ENCODE results near the gene GPD2. TPM values are rescaled to one million over a fixed set of nuclear protein-coding genes. Genes with fewer than 3 reads are reported as not detected.

The GPD2 gene
- total RNA-seq, 1 experiment from 2014 or later, result 82.4 TPM

GRCh38 chr2:156436497-156437085 lies 412 bp downstream of the GPD2 start:
- DNase-seq (ENCODE audit: low read depth), result peak; percentile 33

- no peak for DNase-seq (ENCODE audit: low read depth)
These were observed 1.2 kb downstream of the GPD2 start for GRCh38 chr2:156437272-156437930.

- no peak for DNase-seq (ENCODE audit: low read depth)
These were observed 1.8 kb downstream of the GPD2 start for GRCh38 chr2:156437931-156438410.

GRCh38 chr2:156443089-156443488 lies 6.9 kb downstream of the GPD2 start:
- no peak for DNase-seq (ENCODE audit: low read depth)

GRCh38 chr2:156445296-156446220 lies 9.4 kb downstream of the GPD2 start:
- DNase-seq (ENCODE audit: low read depth), result peak; percentile 83

GRCh38 chr2:156447761-156448160 lies 11.6 kb downstream of the GPD2 start:
- DNase-seq (ENCODE audit: low read depth), result no peak

- no peak for DNase-seq (ENCODE audit: low read depth)
These were observed 12.6 kb downstream of the GPD2 start for GRCh38 chr2:156448766-156449165.

- peak; percentile 37 for DNase-seq (ENCODE audit: low read depth)
These were observed 16.8 kb downstream of the GPD2 start for GRCh38 chr2:156452971-156453370.

- DNase-seq (ENCODE audit: low read depth), result peak; percentile 68
These were observed 19.3 kb downstream of the GPD2 start for GRCh38 chr2:156455361-156455975.

- peak; percentile 85 for DNase-seq (ENCODE audit: low read depth)
These were observed 20.4 kb downstream of the GPD2 start for GRCh38 chr2:156456616-156457015.

- no peak for DNase-seq (ENCODE audit: low read depth)
These were observed 21.6 kb downstream of the GPD2 start for GRCh38 chr2:156457523-156458517.

- DNase-seq (ENCODE audit: low read depth), result peak; percentile 34
These were observed 23.5 kb downstream of the GPD2 start for GRCh38 chr2:156459720-156460119.

- no peak for DNase-seq (ENCODE audit: low read depth)
These were observed 27.9 kb downstream of the GPD2 start for GRCh38 chr2:156464106-156464505.

- no peak for DNase-seq (ENCODE audit: low read depth)
These were observed 29.4 kb downstream of the GPD2 start for GRCh38 chr2:156465573-156465972.

GRCh38 chr2:156466739-156467405 lies 30.7 kb downstream of the GPD2 start:
- peak; percentile 75 for DNase-seq (ENCODE audit: low read depth)

GRCh38 chr2:156470975-156471583 lies 34.9 kb downstream of the GPD2 start:
- DNase-seq (ENCODE audit: low read depth), result no peak

- DNase-seq (ENCODE audit: low read depth), result no peak
These were observed 35.6 kb downstream of the GPD2 start for GRCh38 chr2:156471762-156472161.

- DNase-seq (ENCODE audit: low read depth), result no peak
These were observed 36.5 kb downstream of the GPD2 start for GRCh38 chr2:156472686-156473085.

GRCh38 chr2:156473445-156473844 lies 37.3 kb downstream of the GPD2 start:
- no peak for DNase-seq (ENCODE audit: low read depth)

- no peak for DNase-seq (ENCODE audit: low read depth)
These were observed 38.2 kb downstream of the GPD2 start for GRCh38 chr2:156474401-156474800.
